HCT116 (cell line): Measurements from ENCODE around the gene BCAS4. TPM values are rescaled to one million over a fixed set of nuclear protein-coding genes. Genes with fewer than 3 reads are reported as not detected.

ENCODE experiments used
- ATAC-seq: fragments of 200-7000 bp; cut with Tn5 transposase; 2 replicates; pipeline ENCODE4 v1.9.1; 2020; ENCODE audit warnings: mild to moderate bottlenecking, moderate library complexity
- BruUV-seq: library from RNA; stranded (reverse); fragments of 400-500 nt; replicated peaks from 2 replicates; lab custom pipeline; 2021; lab: Mats Ljungman, UMichigan
- CTCF ChIA-PET: fragments of 300-600 bp; sonication (Branson Sonifier 250); formaldehyde crosslinking; loops from one replicate; lab custom pipeline; 2021; ENCODE audit warnings: antibody characterized with exemption; lab: Charles Lee
- POLR2A ChIA-PET: fragments of 300-600, 350-600 bp; sonication (Branson Sonifier 250); formaldehyde crosslinking; loops from one replicate; lab custom pipeline; 2021; ENCODE audit warnings: antibody characterized with exemption; lab: Charles Lee
- RAD21 ChIA-PET, 2 experiments: fragments of 300-600 bp; sonication (Branson Sonifier 250); formaldehyde crosslinking; loops; one replicate each; lab custom pipeline; 2023; ENCODE audit warnings: low total read pairs in 2 of 2; ENCODE audit not compliant: uncharacterized antibody in 2 of 2, unreplicated experiment in 2 of 2, low non-redundant PET in 1 of 2; lab: Charles Lee
- DNase-seq: peaks from one replicate; pipeline ENCODE4 v3.0.0-alpha.2; 2010; ENCODE audit warnings: low read depth, low spot score
- H2AFZ ChIP-seq: fragments of 200-600 bp; shearing (Covaris generic), sonication (generic); 2 replicates; pipeline ENCODE4 v1.6.1; 2017; ENCODE audit warnings: low read depth, mixed run types, mixed read lengths, antibody characterized with exemption, low read length; ENCODE audit not compliant: poor library complexity, severe bottlenecking
- H3K27ac ChIP-seq: 2 replicates; pipeline ENCODE4 v1.5.1; 2012; ENCODE audit warnings: low read depth, low read length
- H3K27me3 ChIP-seq: fragments of 200-600 bp; sonication (generic); 2 replicates; pipeline ENCODE4 v1.6.1; 2016; ENCODE audit warnings: mixed run types, low read length, mixed read lengths; ENCODE audit not compliant: insufficient read depth
- H3K36me3 ChIP-seq, 2 experiments: fragments of 200-500 bp in 1 of 2; fragments of 200-600 bp in 1 of 2; sonication (Bioruptor generic) in 1 of 2; sonication (generic) in 1 of 2; 2 replicates each; pipeline versions ENCODE4 v1.5.1 to v1.6.1; 2014 to 2016; ENCODE audit warnings: low read length in 2 of 2, inconsistent platforms in 1 of 2, mixed read lengths in 1 of 2, mixed run types in 1 of 2; ENCODE audit not compliant: insufficient read depth in 2 of 2, control insufficient read depth in 1 of 2
- H3K4me1 ChIP-seq, 2 experiments: fragments of 200-600 bp in 1 of 2; sonication (generic) in 1 of 2; 2 replicates each; pipeline versions ENCODE4 v1.5.1 to v1.6.1; 2012 to 2017; ENCODE audit warnings: low read length in 2 of 2, inconsistent platforms in 1 of 2, mild to moderate bottlenecking in 1 of 2, mixed read lengths in 1 of 2, mixed run types in 1 of 2, moderate library complexity in 1 of 2; ENCODE audit not compliant: insufficient read depth in 2 of 2, control insufficient read depth in 1 of 2
- H3K4me2 ChIP-seq: fragments of 200-600 bp; sonication (generic); 2 replicates; pipeline ENCODE4 v1.6.1; 2017; ENCODE audit warnings: mixed run types, low read length, mixed read lengths
- H3K4me3 ChIP-seq, 2 experiments: fragments of 200-600 bp in 1 of 2; sonication (generic) in 1 of 2; replicated peaks in 1 of 2; 2 replicates each; pipeline ENCODE4 v1.5.1; 2011 to 2016; ENCODE audit warnings: low read length in 2 of 2, control low read depth in 1 of 2, low read depth in 1 of 2, mild to moderate bottlenecking in 1 of 2, mixed read lengths in 1 of 2, mixed run types in 1 of 2
- H3K79me2 ChIP-seq: fragments of 200-600 bp; sonication (generic); 2 replicates; pipeline ENCODE4 v1.6.1; 2017; ENCODE audit warnings: mild to moderate bottlenecking, mixed run types, low read length, moderate library complexity, mixed read lengths; ENCODE audit not compliant: insufficient read depth
- H3K9ac ChIP-seq: fragments of 200-600 bp; sonication (generic); 2 replicates; pipeline ENCODE4 v1.6.1; 2016; ENCODE audit warnings: low read length, mixed read lengths
- H3K9me2 ChIP-seq: fragments of 200-600 bp; sonication (generic), shearing (Covaris generic); 2 replicates; pipeline ENCODE4 v1.6.1; 2017; ENCODE audit warnings: mixed run types, mild to moderate bottlenecking, moderate library complexity; ENCODE audit not compliant: insufficient read depth
- H3K9me3 ChIP-seq, 2 experiments: fragments of 200-500 bp in 1 of 2; fragments of 200-600 bp in 1 of 2; sonication (Bioruptor generic) in 1 of 2; sonication (generic) in 1 of 2; 2 replicates each; pipeline ENCODE4 v1.6.1; 2014 to 2017; ENCODE audit warnings: low read length in 2 of 2, mixed read lengths in 2 of 2, inconsistent platforms in 1 of 2, low read depth in 1 of 2, mild to moderate bottlenecking in 1 of 2, mixed run types in 1 of 2, moderate library complexity in 1 of 2; ENCODE audit not compliant: control insufficient read depth in 1 of 2, insufficient read depth in 1 of 2
- H4K20me1 ChIP-seq: fragments of 200-600 bp; sonication (generic), shearing (Covaris generic); 2 replicates; pipeline ENCODE4 v1.6.1; 2017; ENCODE audit warnings: mixed run types, mild to moderate bottlenecking, moderate library complexity; ENCODE audit not compliant: insufficient read depth
- ATF3 ChIP-seq: IDR thresholded peaks from 2 replicates; pipeline ENCODE4 v1.6.1; 2012
- CBX3 ChIP-seq: IDR thresholded peaks from 2 replicates; pipeline ENCODE4 v1.6.1; 2012; ENCODE audit warnings: low read depth
- CEBPB ChIP-seq: IDR thresholded peaks from 2 replicates; pipeline ENCODE4 v1.6.1; 2012; ENCODE audit warnings: low read depth
- ELF1 ChIP-seq: IDR thresholded peaks from 2 replicates; pipeline ENCODE4 v1.6.1; 2012; ENCODE audit warnings: low read depth, borderline replicate concordance
- EZH2phosphoT487 ChIP-seq: fragments of 200-600 bp; IDR thresholded peaks from 2 replicates; pipeline ENCODE4 v1.6.1; 2018; ENCODE audit warnings: antibody characterized with exemption, borderline replicate concordance
- FOSL1 ChIP-seq: IDR thresholded peaks from 2 replicates; pipeline ENCODE4 v1.6.1; 2012; ENCODE audit warnings: low read depth
- JUND ChIP-seq: IDR thresholded peaks from 2 replicates; pipeline ENCODE4 v1.6.1; 2012
- RAD21 ChIP-seq: IDR thresholded peaks from 2 replicates; pipeline ENCODE4 v1.6.1; 2012; ENCODE audit warnings: low read depth, mild to moderate bottlenecking
- SIN3A ChIP-seq: IDR thresholded peaks from 2 replicates; pipeline ENCODE4 v1.6.1; 2012; ENCODE audit warnings: low read depth
- SP1 ChIP-seq: IDR thresholded peaks from 2 replicates; pipeline ENCODE4 v1.6.1; 2012; ENCODE audit warnings: low read depth
- SRF ChIP-seq: IDR thresholded peaks from 2 replicates; pipeline ENCODE4 v1.6.1; 2012; ENCODE audit warnings: low read depth
- TCF7L2 ChIP-seq: IDR thresholded peaks from 2 replicates; pipeline ENCODE4 v1.7.0; 2011; ENCODE audit warnings: borderline replicate concordance, inconsistent platforms; ENCODE audit not compliant: insufficient read depth, insufficient read length; ENCODE audit errors: extremely low read depth
- YY1 ChIP-seq: IDR thresholded peaks from 2 replicates; pipeline ENCODE4 v1.6.1; 2011; ENCODE audit warnings: low read length, low read depth, moderate library complexity, mild to moderate bottlenecking; ENCODE audit not compliant: insufficient replicate concordance; ENCODE audit errors: extremely low read depth
- ZFX ChIP-seq: fragments of 450-650 bp; IDR thresholded peaks from 2 replicates; pipeline ENCODE4 v1.6.1; 2017
- ZNF274 ChIP-seq: fragments of 200-500 bp; sonication (Bioruptor generic); IDR thresholded peaks from 2 replicates; pipeline ENCODE4 v1.6.1; 2014; ENCODE audit warnings: mild to moderate bottlenecking, low read depth, low read length, inconsistent platforms
- intact Hi-C: fragments of 100-400 bp; cut with micrococcal nuclease; formaldehyde crosslinking; loops from 2 replicates; pipeline ENCODE4 v1.10.0; 2022
- total RNA-seq: library from RNA; stranded (reverse); gene quantifications from one replicate; pipeline ENCODE4 v1.2.1, GENCODE V29; 2021; ENCODE audit not compliant: unreplicated experiment

Gene BCAS4
- total RNA-seq, 1 experiment from 2014 or later = 18.9 TPM

GRCh38 chr20:50920997-50921396 is 126.1 kb downstream of the BCAS4 start:
- ATAC-seq = no peak
- Histone ChIP-seq H3K27ac (no peak overlapping the region), H2AFZ (no peak overlapping the region), H3K4me3 (no peak overlapping the region), H3K9me2 (no peaks in the 10 kb centered on the region), H3K9me3 (no peaks in the 10 kb centered on the region), H3K9ac (no peak overlapping the region), H3K36me3 (peaks cover 18 to 31% of the 10 kb centered on the region in 2 experiments; a peak in 3 of 4 replicates), H3K79me2 (peaks cover 100% of the 10 kb centered on the region), H3K27me3 (no peaks in the 10 kb centered on the region), H4K20me1 (peaks cover 70% of the 10 kb centered on the region; the same call in 1 of the 2 replicates), H3K4me1 (peaks cover 0 to 5% of the 10 kb centered on the region in 2 experiments; a peak in 1 of 4 replicates), H3K4me2 (no peak overlapping the region)
- DNase-seq = no peak
- ChIA-PET CTCF (interaction anchor here (0.8 to 1.1 kb wide), 2 partner anchors 8 kb away, joined by 5 to 7 read pairs; no protein-coding TSS in a partner anchor), POLR2A (no interaction called here), RAD21 (no interaction called here)
- BruUV-seq = no TSS peak
- TF ChIP-seq RAD21 = no peak
- TF ChIP-seq ELF1 = no peak
- no peak for TF ChIP-seq JUND
- no peak for TF ChIP-seq TCF7L2
- TF ChIP-seq SRF = no peak
- TF ChIP-seq SP1 = no peak
- no peak for TF ChIP-seq SIN3A
- no peak for TF ChIP-seq CEBPB
- no peak for TF ChIP-seq CBX3
- TF ChIP-seq ZFX = no peak
- no peak for TF ChIP-seq EZH2phosphoT487
- no peak for TF ChIP-seq ATF3
- TF ChIP-seq FOSL1 = no peak
- no peak for TF ChIP-seq YY1
- no peak for TF ChIP-seq ZNF274
- intact Hi-C loops = no loop called here
